HG02759 (cell line): Measurements from ENCODE around the gene TGFBRAP1.
"Not testable (repeated sequence)": the region's sequence is repeated elsewhere in the genome, so short reads cannot be mapped to it uniquely, and the experiment has no call there.

Experiments used
- ATAC-seq: cut with Tn5 transposase; IDR thresholded peaks from one replicate; pipeline ENCODE4 v1.9.1; 2021; ENCODE audit warnings: mild to moderate bottlenecking, moderate library complexity; ENCODE audit not compliant: unreplicated experiment

TGFBRAP1 gene

GRCh38 chr2:105357122-105357521 lies 27.6 kb upstream of the TGFBRAP1 start:
- no peak for ATAC-seq

- no peak for ATAC-seq
Observed at GRCh38 chr2:105344704-105345345, 15.3 kb upstream of the TGFBRAP1 start.

- ATAC-seq: no peak
Observed at GRCh38 chr2:105339414-105339813, 9.9 kb upstream of the TGFBRAP1 start.

GRCh38 chr2:105338020-105338385 lies 8.5 kb upstream of the TGFBRAP1 start:
- ATAC-seq: peak; percentile 18

GRCh38 chr2:105337122-105338019 lies 7.8 kb upstream of the TGFBRAP1 start, which contains the start of gene C2orf49:
C2orf49 (plus strand) TSS chr2:105337540; CDS start chr2:105337588, 48 bp downstream.
- peak; percentile 96 for ATAC-seq

GRCh38 chr2:105336786-105337121 lies 7.2 kb upstream of the TGFBRAP1 start:
- ATAC-seq: no peak

GRCh38 chr2:105335469-105335868 lies 5.9 kb upstream of the TGFBRAP1 start:
- no peak for ATAC-seq

GRCh38 chr2:105334211-105334610 lies 4.7 kb upstream of the TGFBRAP1 start:
- ATAC-seq: no peak

GRCh38 chr2:105330681-105331375 lies 1.3 kb upstream of the TGFBRAP1 start:
- no peak for ATAC-seq

GRCh38 chr2:105329197-105329554 lies 359 bp downstream of the TGFBRAP1 start:
- peak; percentile 10 for ATAC-seq

GRCh38 chr2:105328281-105329196 lies 996 bp downstream of the TGFBRAP1 start:
- ATAC-seq: peak; percentile 24

- no peak for ATAC-seq
Observed at GRCh38 chr2:105327690-105328089, 1.8 kb downstream of the TGFBRAP1 start.

GRCh38 chr2:105327271-105327670 lies 2.3 kb downstream of the TGFBRAP1 start:
- not testable (repeated sequence) for ATAC-seq

GRCh38 chr2:105325389-105325963 lies 4.1 kb downstream of the TGFBRAP1 start:
- no peak for ATAC-seq

- ATAC-seq: no peak
Observed at GRCh38 chr2:105324732-105325131, 4.8 kb downstream of the TGFBRAP1 start.

GRCh38 chr2:105324101-105324500 lies 5.4 kb downstream of the TGFBRAP1 start:
- no peak for ATAC-seq

- ATAC-seq: no peak
Observed at GRCh38 chr2:105323111-105323510, 6.4 kb downstream of the TGFBRAP1 start.

GRCh38 chr2:105321875-105322646 lies 7.5 kb downstream of the TGFBRAP1 start:
- no peak for ATAC-seq

GRCh38 chr2:105320651-105321215 lies 8.8 kb downstream of the TGFBRAP1 start:
- no peak for ATAC-seq
